Sciatic nerve (tissue), 2 donors: ENCODE results near the gene TJAP1. TPM values are rescaled to one million over a fixed set of nuclear protein-coding genes. Genes with fewer than 3 reads are reported as not detected.
"Not testable (repeated sequence)": the region's sequence is repeated elsewhere in the genome, so short reads cannot be mapped to it uniquely, and the experiment has no call there.

Experiments
- ATAC-seq: fragments of 200-7000 bp; cut with Tn5 transposase; one replicate; pipeline ENCODE4 v1.9.1; 2020; ENCODE audit warnings: mild to moderate bottlenecking, moderate library complexity
- DNase-seq: peaks from one replicate; pipeline ENCODE4 v3.0.0-alpha.2; 2020; ENCODE audit warnings: low spot score
- intact Hi-C: fragments of 100-400 bp; cut with DNase I; formaldehyde crosslinking; loops from one replicate; pipeline ENCODE4 v1.14.2; 2022
- total RNA-seq: library from RNA; stranded (reverse); fragmentation: NEBNext Ultra II Directional; extraction: Animal tissue kit (Norgen Biotek cat#: 25700); gene quantifications from one replicate; pipeline ENCODE4 v1.2.1, GENCODE V29; 2021
- donor health status: DM: no; HTN: no; CAD: no.
- donor health status: DM: no; HTN: no; CAD: no.

TJAP1 gene
- total RNA-seq, 1 donor from 2014 or later, result 36.9 TPM

GRCh38 chr6:43451348-43451747 lies 26.0 kb upstream of the TJAP1 start:
- DNase-seq, result no peak
- intact Hi-C loops, result loop anchor here (5.0 kb wide), 1 partner anchor 56 kb away; no protein-coding TSS in a partner anchor
- no peak for ATAC-seq

- ATAC-seq (no peak), DNase-seq (no peak)
- intact Hi-C loops, result loop anchor here (5.0 kb wide), 1 partner anchor 55 kb away; no protein-coding TSS in a partner anchor
Measured at GRCh38 chr6:43451939-43452338, 25.4 kb upstream of the TJAP1 start.

DNA sequence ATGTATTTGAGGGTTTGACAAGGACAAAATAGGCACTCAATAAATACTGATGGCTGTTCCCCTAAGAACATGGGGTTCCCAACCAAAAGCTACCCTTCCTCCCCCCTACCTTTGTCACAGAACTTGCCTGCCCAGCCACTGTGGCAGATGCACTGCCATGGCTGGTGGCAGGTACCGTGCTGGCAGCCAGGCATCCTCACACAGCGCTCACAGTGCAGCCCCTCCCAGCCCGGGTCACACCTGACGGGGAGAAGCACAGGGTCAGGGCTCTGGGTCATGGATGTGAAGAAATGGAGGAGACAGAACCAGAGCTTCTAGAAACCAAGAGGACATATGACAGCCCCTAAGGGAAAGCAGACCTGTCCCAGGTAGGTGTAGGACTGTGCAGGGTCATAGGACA lies 24.5 kb upstream of the TJAP1 start:
- ATAC-seq (no peak), DNase-seq (no peak)
- intact Hi-C loops, result loop anchor here (5.0 kb wide), 1 partner anchor 54 kb away; no protein-coding TSS in a partner anchor

- no peak for ATAC-seq
- intact Hi-C loops, result loop anchor here (5.0 kb wide), 1 partner anchor 53 kb away; no protein-coding TSS in a partner anchor
- DNase-seq, result no peak
Measured at GRCh38 chr6:43453831-43454230, 23.5 kb upstream of the TJAP1 start.

DNA sequence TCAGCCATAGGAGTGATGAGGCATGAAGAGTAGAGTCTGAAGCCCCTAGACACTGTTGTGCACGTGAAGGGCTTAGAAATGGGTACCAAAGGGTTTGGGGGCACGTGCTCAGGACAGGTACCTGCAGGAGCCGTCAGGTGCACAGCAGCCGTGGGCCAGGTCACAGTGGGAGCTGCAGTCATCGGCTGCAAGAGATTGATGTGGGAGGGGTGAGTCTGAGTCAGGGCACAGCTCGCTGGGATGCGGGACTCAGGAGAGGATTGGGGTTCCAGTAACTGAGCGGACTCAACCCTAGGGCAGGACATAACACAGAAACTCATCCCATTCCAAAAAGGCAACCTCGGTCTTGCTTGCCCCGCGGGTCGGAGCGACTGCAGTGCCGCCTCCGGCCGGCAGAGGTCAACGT lies 23.1 kb upstream of the TJAP1 start:
- intact Hi-C loops, result loop anchor here (5.0 kb wide), 1 partner anchor 53 kb away; no protein-coding TSS in a partner anchor
- no peak for ATAC-seq
- DNase-seq, result no peak

DNA sequence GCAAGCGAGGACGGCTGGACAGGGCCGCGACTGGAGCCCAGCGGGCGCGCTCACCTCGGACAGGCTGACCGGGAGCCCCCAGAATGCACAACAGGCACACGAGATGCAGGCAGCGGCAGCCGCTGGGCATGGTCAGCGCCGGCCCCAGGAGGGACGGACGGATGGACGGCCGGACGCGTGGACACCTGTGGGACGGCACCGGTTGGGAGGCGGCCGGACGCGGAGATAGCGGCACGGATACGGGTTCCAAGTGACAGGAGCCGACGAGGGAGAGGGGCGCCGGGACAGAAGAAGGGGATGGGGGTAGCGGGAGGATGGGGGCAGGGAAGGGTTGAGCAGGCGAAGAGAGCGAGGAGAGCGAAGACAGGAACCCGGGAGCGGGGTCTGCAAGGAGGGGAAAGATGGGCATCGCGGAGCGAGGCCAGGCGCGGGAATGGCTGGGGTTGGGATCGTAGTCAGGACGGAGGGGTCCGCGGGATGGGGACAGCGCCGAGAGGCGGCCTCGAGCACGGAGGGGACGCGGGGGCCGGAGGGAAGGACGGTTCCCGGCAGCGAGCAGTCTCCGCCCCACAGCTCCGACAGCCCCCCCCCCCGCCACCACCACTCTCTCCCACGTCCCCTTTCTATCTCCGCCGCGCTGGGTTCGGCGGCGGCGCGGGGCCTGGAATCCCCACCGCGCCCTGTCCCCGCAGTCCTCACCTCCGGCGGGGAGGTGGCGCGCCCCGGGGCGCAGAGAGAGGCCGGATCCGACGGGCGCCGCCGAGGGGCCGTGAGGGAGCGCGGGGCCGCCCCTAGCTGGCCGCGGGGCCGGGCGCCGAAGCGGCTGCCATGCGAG lies 22.5 kb upstream of the TJAP1 start:
- intact Hi-C loops, result loop anchor here (5.0 kb wide), 1 partner anchor 52 kb away; no protein-coding TSS in a partner anchor
- peak; percentile 91 for DNase-seq
- peak; percentile 92 for ATAC-seq

DNA sequence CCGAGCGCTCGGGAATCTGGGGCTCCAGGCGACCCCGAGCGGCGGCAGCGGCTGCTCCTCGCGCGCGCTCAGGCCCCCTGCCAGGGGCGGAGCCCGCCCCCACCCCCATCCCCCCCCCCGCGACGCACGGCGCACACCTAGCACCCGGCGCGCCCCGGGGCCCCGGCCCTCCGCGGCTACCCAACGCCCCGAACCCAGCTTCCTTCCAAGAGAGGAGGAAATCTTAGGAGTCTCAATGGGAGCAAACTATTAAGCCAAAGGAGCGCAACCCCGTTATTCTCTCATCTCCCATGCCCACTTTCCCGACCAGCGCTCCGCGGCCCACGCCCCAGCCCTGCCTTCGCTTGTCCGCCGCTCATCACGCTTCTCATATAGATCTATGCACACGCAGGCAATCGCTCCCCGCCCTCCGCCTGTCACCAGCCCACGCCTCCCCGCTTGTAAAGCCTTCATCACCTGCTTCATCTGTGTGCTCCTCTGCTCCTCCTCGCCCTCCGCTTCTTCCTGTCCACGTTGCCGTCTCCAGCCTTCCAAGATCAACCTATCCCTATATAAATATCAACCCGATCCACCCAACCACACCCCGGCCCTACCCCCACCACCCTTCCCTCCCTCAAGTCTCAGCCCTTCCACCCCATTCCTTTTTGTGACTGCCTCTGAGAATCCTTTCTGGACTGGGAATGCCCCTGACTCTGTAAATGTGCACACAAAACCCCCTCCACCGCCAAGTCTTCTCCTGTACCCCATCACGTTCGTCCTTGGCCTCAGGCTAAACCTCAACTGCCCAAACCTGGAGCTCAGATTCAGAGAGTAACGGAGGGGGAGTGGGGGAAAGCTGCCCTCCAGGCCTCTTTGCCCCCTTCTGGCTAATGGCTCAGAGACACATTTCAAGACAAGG lies 21.6 kb upstream of the TJAP1 start, which contains the start of gene DLK2:
Gene DLK2 (minus strand): TSS at position 18 of the 898 bp plus-strand sequence. CDS start 723 bp downstream, outside the sequence.
- intact Hi-C loops, result no loop called here
- DNase-seq (no peak), ATAC-seq (no peak)

DNA sequence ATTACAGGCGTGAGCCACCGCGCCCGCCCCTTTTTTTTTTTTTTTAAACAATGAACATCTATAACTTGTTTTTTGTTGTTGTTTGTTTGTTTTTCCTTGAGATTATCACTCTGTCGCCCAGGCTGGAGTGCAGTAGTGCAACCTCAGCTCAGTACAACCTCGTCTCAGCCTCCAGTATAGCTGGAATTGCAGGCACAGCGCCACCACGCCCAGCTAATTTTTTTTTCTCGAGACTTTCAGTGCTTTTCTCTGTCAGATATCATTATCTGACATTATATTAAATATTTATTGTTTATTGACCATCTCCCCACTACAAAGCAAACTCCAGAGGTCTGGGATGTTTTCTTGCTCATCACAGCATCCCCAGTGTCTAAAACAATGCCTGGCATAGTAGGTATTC lies 19.7 kb upstream of the TJAP1 start:
- ATAC-seq (no peak), DNase-seq (no peak)
- intact Hi-C loops, result no loop called here

DNA sequence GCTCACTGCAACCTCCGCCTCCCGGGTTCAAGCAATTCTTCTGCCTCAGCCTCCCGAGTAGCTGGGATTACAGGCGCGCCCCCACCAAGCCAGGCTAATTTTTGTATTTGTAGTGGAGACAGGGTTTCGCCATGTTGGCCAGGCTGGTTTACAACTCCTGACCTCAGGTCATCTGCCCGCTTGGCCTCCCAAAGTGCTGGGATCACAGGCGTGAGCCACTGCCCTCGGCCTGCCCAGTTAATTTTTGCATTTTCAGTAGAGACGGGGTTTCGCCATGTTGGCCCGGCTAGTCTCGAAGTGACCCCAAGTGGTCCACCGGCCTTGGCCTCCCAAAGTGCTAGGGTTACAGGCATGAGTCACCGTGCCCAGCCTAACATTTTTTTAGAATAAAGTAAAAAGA lies 19.2 kb upstream of the TJAP1 start:
- DNase-seq, intact Hi-C loops, ATAC-seq: not testable (repeated sequence)

DNA sequence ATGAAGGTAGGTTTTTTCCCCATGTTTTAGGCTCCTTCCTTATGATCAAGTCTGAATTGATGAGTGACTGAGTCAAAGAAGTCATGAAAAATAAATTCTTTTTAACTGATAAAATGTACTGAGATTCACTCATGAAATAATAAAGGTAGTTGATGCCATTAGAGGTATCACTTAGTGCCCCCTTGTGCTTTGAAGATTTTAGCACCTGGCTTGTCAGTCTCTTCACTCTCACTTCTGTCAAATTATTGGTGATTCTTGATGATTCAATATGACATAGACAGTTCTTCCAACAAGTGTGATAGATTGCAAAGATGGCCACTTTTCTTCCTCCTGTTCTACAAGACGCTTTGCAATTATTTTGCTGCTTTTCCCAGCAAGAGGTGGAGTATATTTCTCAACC lies 17.8 kb upstream of the TJAP1 start:
- intact Hi-C loops, result no loop called here
- ATAC-seq, result no peak
- no peak for DNase-seq

- intact Hi-C loops, result no loop called here
- ATAC-seq, result no peak
- DNase-seq, result no peak
Measured at GRCh38 chr6:43460032-43460431, 17.3 kb upstream of the TJAP1 start.

GRCh38 chr6:43461936-43462335 lies 15.4 kb upstream of the TJAP1 start:
- no peak for DNase-seq
- intact Hi-C loops, result no loop called here
- ATAC-seq, result no peak

DNA sequence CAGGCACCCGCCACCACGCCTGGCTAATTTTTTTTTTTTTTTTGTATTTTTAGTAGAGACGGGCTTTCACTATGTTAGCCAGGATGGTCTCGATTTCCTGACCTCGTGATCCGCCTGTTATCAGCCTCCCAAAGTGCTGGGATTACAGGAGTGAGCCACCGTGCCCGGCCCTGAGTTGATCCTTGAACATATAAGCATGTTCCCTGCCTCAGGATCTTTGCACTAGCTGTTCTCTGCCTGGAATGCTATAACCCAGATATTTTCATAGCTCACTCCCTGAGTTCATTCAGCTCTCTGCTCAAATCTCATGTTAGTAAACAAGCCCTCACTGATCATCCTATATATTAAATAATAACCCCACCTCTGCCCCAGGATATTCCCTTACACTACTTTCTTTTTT lies 13.0 kb upstream of the TJAP1 start:
- DNase-seq (no peak), ATAC-seq (no peak)
- intact Hi-C loops, result no loop called here

- intact Hi-C loops, result no loop called here
- ATAC-seq, result no peak
- DNase-seq, result no peak
Measured at GRCh38 chr6:43465948-43466347, 11.4 kb upstream of the TJAP1 start.

GRCh38 chr6:43467265-43467664 lies 10.1 kb upstream of the TJAP1 start:
- intact Hi-C loops, ATAC-seq, DNase-seq: not testable (repeated sequence)

- ATAC-seq, result no peak
Measured at GRCh38 chr6:43467752-43468151, 9.6 kb upstream of the TJAP1 start.

DNA sequence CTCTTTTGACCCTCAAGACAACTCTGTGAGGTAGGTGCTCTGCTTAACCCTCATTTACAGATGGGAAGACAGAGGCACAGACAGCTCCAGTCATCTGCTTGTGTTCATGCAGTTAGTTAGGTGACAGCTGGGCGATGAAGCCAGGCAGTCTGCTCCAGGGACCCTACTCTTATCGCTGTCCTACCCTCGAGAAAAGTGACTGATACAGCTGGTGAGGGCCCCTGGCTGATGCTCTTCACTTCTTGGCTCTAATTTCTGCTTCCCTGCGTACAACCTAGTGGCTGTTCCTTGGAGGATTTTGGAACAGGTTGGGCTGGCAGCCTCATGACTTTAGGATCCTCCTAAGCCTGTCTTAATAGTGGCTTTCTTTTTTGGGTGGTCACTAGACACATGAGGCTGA lies 9.1 kb upstream of the TJAP1 start:
- DNase-seq (no peak), ATAC-seq (no peak)
- intact Hi-C loops, result no loop called here

More at GRCh38 chr6:43467752-43468151, 9.6 kb upstream of the TJAP1 start:
- no peak for DNase-seq
- intact Hi-C loops, result no loop called here

- intact Hi-C loops, result no loop called here
- ATAC-seq (no peak), DNase-seq (no peak)
Measured at GRCh38 chr6:43468748-43469681, 8.4 kb upstream of the TJAP1 start.
